Liver (tissue), 9 donors: Measurements from ENCODE around the gene EXOC6B. TPM values are rescaled to one million over a fixed set of nuclear protein-coding genes. Genes with fewer than 3 reads are reported as not detected.

ENCODE experiments used
- DNase-seq: peaks from one replicate; pipeline ENCODE4 v3.0.0-alpha.2; 2017; ENCODE audit warnings: low spot score
- H3K27ac ChIP-seq, 2 donors: one replicate each; pipeline ENCODE4 v1.7.0; 2013; ENCODE audit warnings: inconsistent platforms in 2 of 2, low read length in 2 of 2, control low read depth in 1 of 2, low read depth in 1 of 2, mild to moderate bottlenecking in 1 of 2
- H3K27me3 ChIP-seq, 4 donors: one replicate each; pipeline versions ENCODE4 v1.6.1 to v1.7.0; 2013; ENCODE audit warnings: low read length in 3 of 4, inconsistent platforms in 1 of 4, mild to moderate bottlenecking in 1 of 4, moderate library complexity in 1 of 4; ENCODE audit not compliant: control insufficient read depth in 4 of 4, insufficient read depth in 4 of 4
- H3K36me3 ChIP-seq, 4 donors: one replicate each; pipeline versions ENCODE4 v1.6.1 to v1.7.0; 2013; ENCODE audit warnings: low read length in 3 of 4, mild to moderate bottlenecking in 3 of 4, low read depth in 1 of 4, moderate library complexity in 1 of 4; ENCODE audit not compliant: control insufficient read depth in 4 of 4, insufficient read depth in 3 of 4
- H3K4me1 ChIP-seq, 4 donors: one replicate each; pipeline versions ENCODE4 v1.6.1 to v1.7.0; 2013; ENCODE audit warnings: low read length in 3 of 4, mild to moderate bottlenecking in 3 of 4, moderate library complexity in 1 of 4; ENCODE audit not compliant: control insufficient read depth in 4 of 4, insufficient read depth in 4 of 4
- H3K4me3 ChIP-seq, 3 donors: one replicate each; pipeline versions ENCODE4 v1.6.1 to v1.7.0; 2013; ENCODE audit warnings: low read length in 3 of 3, control low read depth in 1 of 3, low read depth in 1 of 3, mild to moderate bottlenecking in 1 of 3
- H3K9ac ChIP-seq, 2 donors: one replicate each; pipeline ENCODE4 v1.7.0; 2013; ENCODE audit warnings: low read length in 2 of 2, mild to moderate bottlenecking in 2 of 2, moderate library complexity in 2 of 2, control low read depth in 1 of 2, low read depth in 1 of 2
- H3K9me3 ChIP-seq, 4 donors: one replicate each; pipeline versions ENCODE4 v1.6.1 to v1.7.0; 2013; ENCODE audit warnings: low read length in 3 of 4; ENCODE audit not compliant: control insufficient read depth in 4 of 4
- EGR1 ChIP-seq, 2 donors: IDR thresholded peaks; 2 replicates each; pipeline ENCODE4 v1.6.1; 2016 to 2018; ENCODE audit warnings: antibody characterized with exemption in 2 of 2, low read depth in 2 of 2
- FOXA2 ChIP-seq: IDR thresholded peaks from 2 replicates; pipeline ENCODE4 v1.6.1; 2016; ENCODE audit warnings: antibody characterized with exemption
- HNF4A ChIP-seq, 2 donors: conservative IDR thresholded peaks; 2 replicates each; pipeline ENCODE4 v1.6.1; 2016; ENCODE audit warnings: antibody characterized with exemption in 2 of 2, mild to moderate bottlenecking in 2 of 2
- HNF4G ChIP-seq: IDR thresholded peaks from 2 replicates; pipeline ENCODE4 v1.6.1; 2016; ENCODE audit warnings: antibody characterized with exemption
- JUND ChIP-seq, 2 donors: IDR thresholded peaks; 2 replicates each; pipeline ENCODE4 v1.6.1; 2016; ENCODE audit warnings: antibody characterized with exemption in 2 of 2
- RAD21 ChIP-seq, 2 donors: IDR thresholded peaks; 2 replicates each; pipeline ENCODE4 v1.6.1; 2016; ENCODE audit warnings: antibody characterized with exemption in 2 of 2, mild to moderate bottlenecking in 2 of 2
- REST ChIP-seq: IDR thresholded peaks from 2 replicates; pipeline ENCODE4 v1.6.1; 2016; ENCODE audit warnings: antibody characterized with exemption, mild to moderate bottlenecking
- RXRA ChIP-seq, 2 donors: IDR thresholded peaks; 2 replicates each; pipeline ENCODE4 v1.6.1; 2017 to 2018; ENCODE audit warnings: antibody characterized with exemption in 2 of 2, mild to moderate bottlenecking in 1 of 2
- SP1 ChIP-seq: IDR thresholded peaks from 2 replicates; pipeline ENCODE4 v1.6.1; 2018; ENCODE audit warnings: antibody characterized with exemption, mild to moderate bottlenecking
- TAF1 ChIP-seq: conservative IDR thresholded peaks from 2 replicates; pipeline ENCODE4 v1.6.1; 2016; ENCODE audit warnings: antibody characterized with exemption, mild to moderate bottlenecking
- YY1 ChIP-seq: IDR thresholded peaks from 2 replicates; pipeline ENCODE4 v1.6.1; 2016; ENCODE audit warnings: antibody characterized with exemption, mild to moderate bottlenecking
- ZBTB33 ChIP-seq: IDR thresholded peaks from 2 replicates; pipeline ENCODE4 v1.6.1; 2016; ENCODE audit warnings: antibody characterized with exemption
- WGBS: extraction: QIAGEN DNeasy Blood & Tissue Kit; methylation state at CpG from one replicate; pipeline ENCODE4 v1.1.7; 2013; 5-methylcytosine and 5-hydroxymethylcytosine counted together
- polyA plus RNA-seq, 2 donors: library from polyadenylated mRNA; stranded (reverse) in 1 of 2; unstranded in 1 of 2; fragments of 200-250 nt in 1 of 2; fragments of >200 nt in 1 of 2; fragmentation: Nextera tagmentation in 1 of 2; extraction: Ambion mirVana in 1 of 2; gene quantifications; one replicate each; pipeline versions ENCODE4 v1.2.1 to v1.2.3, GENCODE V29; 2013 to 2015
- total RNA-seq, 2 donors: library from RNA; depleted of rRNA; stranded (reverse); fragments of >200 nt; gene quantifications; one replicate each; pipeline ENCODE4 v1.2.3, GENCODE V29; 2014
- TF ChIP-seq, protein P1 (sequence below): IDR thresholded peaks from 2 replicates; pipeline ENCODE4 v1.6.1; 2016; ENCODE audit warnings: antibody characterized with exemption
- TF ChIP-seq, protein P2 (sequence below): fragments of 150-350 bp; IDR thresholded peaks from 2 replicates; pipeline ENCODE4 v1.5.1; 2017; ENCODE audit warnings: improper control_type of control experiment, low read depth, low read length; ENCODE audit not compliant: missing input control
- donor health status: healthy.
- donor health status: healthy.
- donor health status: healthy.
- donor health status: healthy.
- donor health status: healthy.

EXOC6B gene
- total and polyA plus RNA-seq, 4 donors = 1.7 to 9.5 (median 5.5) TPM

- H3K9me3 ChIP-seq = no peaks in the 10 kb centered on the region
- 93% methylated on average over 1 of the region's 1 CpG for WGBS
- no peak overlapping the region for H3K9ac ChIP-seq
- peaks cover 0 to 2% (median 0%) of the 10 kb centered on the region in 4 donors for H3K4me1 ChIP-seq
- no peak overlapping the region for H3K4me3 ChIP-seq
- no peak overlapping the region for H3K27ac ChIP-seq
- TF ChIP-seq HNF4A (conservative IDR thresholded peaks at IDR 0.05) (no peak), TAF1 (no peak), FOXA2 (no peak), SP1 (no peak), REST (no peak), RXRA (IDR thresholded peaks at IDR 0.05) (no peak), ZBTB33 (no peak)
- TF ChIP-seq, protein P1, sequence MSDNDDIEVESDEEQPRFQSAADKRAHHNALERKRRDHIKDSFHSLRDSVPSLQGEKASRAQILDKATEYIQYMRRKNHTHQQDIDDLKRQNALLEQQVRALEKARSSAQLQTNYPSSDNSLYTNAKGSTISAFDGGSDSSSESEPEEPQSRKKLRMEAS = no peak
- TF ChIP-seq, protein P2, sequence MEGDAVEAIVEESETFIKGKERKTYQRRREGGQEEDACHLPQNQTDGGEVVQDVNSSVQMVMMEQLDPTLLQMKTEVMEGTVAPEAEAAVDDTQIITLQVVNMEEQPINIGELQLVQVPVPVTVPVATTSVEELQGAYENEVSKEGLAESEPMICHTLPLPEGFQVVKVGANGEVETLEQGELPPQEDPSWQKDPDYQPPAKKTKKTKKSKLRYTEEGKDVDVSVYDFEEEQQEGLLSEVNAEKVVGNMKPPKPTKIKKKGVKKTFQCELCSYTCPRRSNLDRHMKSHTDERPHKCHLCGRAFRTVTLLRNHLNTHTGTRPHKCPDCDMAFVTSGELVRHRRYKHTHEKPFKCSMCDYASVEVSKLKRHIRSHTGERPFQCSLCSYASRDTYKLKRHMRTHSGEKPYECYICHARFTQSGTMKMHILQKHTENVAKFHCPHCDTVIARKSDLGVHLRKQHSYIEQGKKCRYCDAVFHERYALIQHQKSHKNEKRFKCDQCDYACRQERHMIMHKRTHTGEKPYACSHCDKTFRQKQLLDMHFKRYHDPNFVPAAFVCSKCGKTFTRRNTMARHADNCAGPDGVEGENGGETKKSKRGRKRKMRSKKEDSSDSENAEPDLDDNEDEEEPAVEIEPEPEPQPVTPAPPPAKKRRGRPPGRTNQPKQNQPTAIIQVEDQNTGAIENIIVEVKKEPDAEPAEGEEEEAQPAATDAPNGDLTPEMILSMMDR = no peak
- H3K27me3 ChIP-seq = no peaks in the 10 kb centered on the region
- no peaks in the 10 kb centered on the region for H3K36me3 ChIP-seq
- no peak for DNase-seq
Measured at GRCh38 chr2:72270556-72271275, 555.1 kb downstream of the EXOC6B start.

- Histone ChIP-seq H3K27me3 (no peaks in the 10 kb centered on the region), H3K4me3 (no peak overlapping the region), H3K9ac (no peak overlapping the region), H3K36me3 (no peaks in the 10 kb centered on the region), H3K9me3 (no peaks in the 10 kb centered on the region), H3K4me1 (no peaks in the 10 kb centered on the region), H3K27ac (no peak overlapping the region)
- no peak for TF ChIP-seq YY1
- TF ChIP-seq TAF1 = no peak
- no peak for TF ChIP-seq HNF4G
- no peak for TF ChIP-seq REST
- no peak for TF ChIP-seq EGR1 (IDR thresholded peaks at IDR 0.05; ENCODE audit: low read depth in 2 of 2)
- no peak for TF ChIP-seq JUND (IDR thresholded peaks at IDR 0.05)
- no peak for TF ChIP-seq RAD21 (IDR thresholded peaks at IDR 0.05)
- DNase-seq = no peak
Measured at GRCh38 chr2:72263776-72264060, 562.1 kb downstream of the EXOC6B start.
